ENCODE data around the gene PABPN1. TPM values are rescaled to one million over a fixed set of nuclear protein-coding genes. Genes with fewer than 3 reads are reported as not detected.

PABPN1 gene
- total RNA-seq, 1 donor from 2014 or later: 62.2 TPM

DNA sequence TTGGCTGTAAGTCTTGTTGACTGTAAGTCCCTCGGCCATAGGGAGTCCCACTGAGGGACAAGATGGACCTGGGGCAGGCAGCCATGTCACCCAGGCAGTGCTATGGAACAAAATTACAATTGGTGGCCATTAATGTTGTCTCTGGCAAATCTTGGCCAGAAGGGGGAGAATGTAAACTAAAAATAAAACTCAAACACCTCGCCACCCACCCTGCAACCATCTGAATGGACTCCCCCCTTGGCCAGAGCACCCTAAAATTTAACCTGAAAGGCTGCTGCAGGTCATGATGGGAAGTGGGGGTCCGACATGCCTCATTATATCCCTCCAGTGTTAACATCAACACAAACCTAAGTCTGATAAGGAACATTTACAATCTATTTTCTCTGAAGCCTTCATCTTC lies 23.2 kb downstream of the PABPN1 start:
- TF ChIP-seq, protein P1, sequence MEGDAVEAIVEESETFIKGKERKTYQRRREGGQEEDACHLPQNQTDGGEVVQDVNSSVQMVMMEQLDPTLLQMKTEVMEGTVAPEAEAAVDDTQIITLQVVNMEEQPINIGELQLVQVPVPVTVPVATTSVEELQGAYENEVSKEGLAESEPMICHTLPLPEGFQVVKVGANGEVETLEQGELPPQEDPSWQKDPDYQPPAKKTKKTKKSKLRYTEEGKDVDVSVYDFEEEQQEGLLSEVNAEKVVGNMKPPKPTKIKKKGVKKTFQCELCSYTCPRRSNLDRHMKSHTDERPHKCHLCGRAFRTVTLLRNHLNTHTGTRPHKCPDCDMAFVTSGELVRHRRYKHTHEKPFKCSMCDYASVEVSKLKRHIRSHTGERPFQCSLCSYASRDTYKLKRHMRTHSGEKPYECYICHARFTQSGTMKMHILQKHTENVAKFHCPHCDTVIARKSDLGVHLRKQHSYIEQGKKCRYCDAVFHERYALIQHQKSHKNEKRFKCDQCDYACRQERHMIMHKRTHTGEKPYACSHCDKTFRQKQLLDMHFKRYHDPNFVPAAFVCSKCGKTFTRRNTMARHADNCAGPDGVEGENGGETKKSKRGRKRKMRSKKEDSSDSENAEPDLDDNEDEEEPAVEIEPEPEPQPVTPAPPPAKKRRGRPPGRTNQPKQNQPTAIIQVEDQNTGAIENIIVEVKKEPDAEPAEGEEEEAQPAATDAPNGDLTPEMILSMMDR (conservative IDR thresholded peaks at IDR 0.05; ENCODE audit: low read depth, low read length): peak; percentile 15
- no peak overlapping the region for H3K4me3 ChIP-seq (ENCODE audit: low read depth, low read length)
- DNase-seq (ENCODE audit: low read depth): no peak

GRCh38 chr14:23345987-23346692 lies 24.9 kb downstream of the PABPN1 start:
- H3K4me3 ChIP-seq (ENCODE audit: low read depth, low read length): no peak overlapping the region
- TF ChIP-seq, protein P1 (conservative IDR thresholded peaks at IDR 0.05; ENCODE audit: low read depth, low read length): no peak
- no peak for DNase-seq (ENCODE audit: low read depth)

- TF ChIP-seq, protein P1 (conservative IDR thresholded peaks at IDR 0.05; ENCODE audit: low read depth, low read length): no peak
- no peak overlapping the region for H3K4me3 ChIP-seq (ENCODE audit: low read depth, low read length)
- DNase-seq (ENCODE audit: low read depth): no peak
Measured at GRCh38 chr14:23346693-23347405, 25.6 kb downstream of the PABPN1 start.

- no peak for DNase-seq (ENCODE audit: low read depth)
- H3K4me3 ChIP-seq (ENCODE audit: low read depth, low read length): no peak overlapping the region
- TF ChIP-seq, protein P1 (conservative IDR thresholded peaks at IDR 0.05; ENCODE audit: low read depth, low read length): no peak
Measured at GRCh38 chr14:23347406-23348296, 26.4 kb downstream of the PABPN1 start.

- no peak overlapping the region for H3K4me3 ChIP-seq (ENCODE audit: low read depth, low read length)
- TF ChIP-seq, protein P1 (conservative IDR thresholded peaks at IDR 0.05; ENCODE audit: low read depth, low read length): no peak
- no peak for DNase-seq (ENCODE audit: low read depth)
Measured at GRCh38 chr14:23348297-23348655, 27.0 kb downstream of the PABPN1 start.

- DNase-seq (ENCODE audit: low read depth): no peak
- H3K4me3 ChIP-seq (ENCODE audit: low read depth, low read length): no peak overlapping the region
- TF ChIP-seq, protein P1 (conservative IDR thresholded peaks at IDR 0.05; ENCODE audit: low read depth, low read length): no peak
Measured at GRCh38 chr14:23349156-23349845, 28.0 kb downstream of the PABPN1 start.

Data from epithelial cell of proximal tubule (primary cell).